ENCODE measurements around the gene VASH1. TPM values are rescaled to one million over a fixed set of nuclear protein-coding genes. Genes with fewer than 3 reads are reported as not detected.
A peak's percentile ranks its signal among the peaks of the same experiment; 100 is the strongest.

VASH1 gene
- polyA plus RNA-seq, 1 of the 3 experiments (the other 2 are of a cell fraction) = 4.9 TPM

DNA sequence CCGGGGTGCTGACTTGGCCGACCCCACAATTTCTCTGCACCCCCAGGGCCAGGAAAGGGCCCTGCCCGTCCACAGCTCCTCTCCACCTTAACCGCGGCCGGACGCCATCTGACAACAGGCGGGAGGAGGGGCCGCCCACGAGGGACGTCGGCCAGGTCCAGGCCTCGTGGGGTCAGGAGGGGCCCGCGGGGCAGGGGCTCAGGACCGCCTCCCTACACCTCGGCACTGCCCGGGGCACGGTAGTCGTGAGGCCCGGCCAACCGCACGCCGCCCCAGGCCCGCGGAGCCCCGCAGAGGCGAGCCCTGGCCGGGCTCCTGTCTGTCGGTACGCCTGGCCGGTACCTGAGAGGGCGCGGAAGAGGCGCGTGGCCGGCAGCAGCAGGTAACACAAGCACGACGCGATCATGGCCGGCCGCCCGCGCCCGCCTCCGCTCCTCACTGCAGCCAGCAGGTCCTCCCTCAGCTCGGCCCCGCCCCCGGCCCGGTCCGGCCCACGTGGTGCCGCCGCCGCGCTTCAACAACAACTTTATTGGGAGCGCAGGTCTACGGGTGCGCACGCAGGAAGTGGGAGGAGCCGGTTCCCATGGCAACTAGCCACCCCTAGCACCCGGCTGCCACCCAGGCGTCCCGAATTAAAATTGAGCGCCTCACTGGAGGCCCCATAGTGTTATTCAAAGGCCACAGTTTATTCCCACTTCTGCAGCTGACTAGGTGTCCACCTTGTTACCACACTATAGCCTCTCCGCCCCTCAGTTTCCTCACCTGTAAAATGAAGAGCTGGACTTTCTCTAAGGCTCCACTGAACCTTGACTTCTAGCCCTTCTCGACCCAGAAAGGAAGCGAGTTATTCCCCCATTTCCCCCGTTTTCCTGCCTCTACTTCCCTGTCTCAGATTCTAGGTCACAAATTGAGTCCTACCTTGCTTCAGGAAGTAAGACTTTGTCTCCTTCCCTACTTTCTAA lies 51.4 kb downstream of the VASH1 start, which contains the start of gene ANGEL1 (continued):
- TF ChIP-seq, protein P1, sequence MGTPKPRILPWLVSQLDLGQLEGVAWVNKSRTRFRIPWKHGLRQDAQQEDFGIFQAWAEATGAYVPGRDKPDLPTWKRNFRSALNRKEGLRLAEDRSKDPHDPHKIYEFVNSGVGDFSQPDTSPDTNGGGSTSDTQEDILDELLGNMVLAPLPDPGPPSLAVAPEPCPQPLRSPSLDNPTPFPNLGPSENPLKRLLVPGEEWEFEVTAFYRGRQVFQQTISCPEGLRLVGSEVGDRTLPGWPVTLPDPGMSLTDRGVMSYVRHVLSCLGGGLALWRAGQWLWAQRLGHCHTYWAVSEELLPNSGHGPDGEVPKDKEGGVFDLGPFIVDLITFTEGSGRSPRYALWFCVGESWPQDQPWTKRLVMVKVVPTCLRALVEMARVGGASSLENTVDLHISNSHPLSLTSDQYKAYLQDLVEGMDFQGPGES (IDR thresholded peaks at IDR 0.05; ENCODE audit: low read depth, low read length) = no peak
- TF ChIP-seq RCOR1 (IDR thresholded peaks at IDR 0.05; ENCODE audit: low read length) (no peak), RFX5 (IDR thresholded peaks at IDR 0.05; ENCODE audit: low read length) (peak; percentile 61; the same call in 1 of the 2 replicates), FOXJ3 (CRISPR knock-in tag; IDR thresholded peaks at IDR 0.05) (no peak), MXI1 (IDR thresholded peaks at IDR 0.05; ENCODE audit: low read depth, low read length) (peak; percentile 98), POLR2AphosphoS5 (IDR thresholded peaks at IDR 0.05; ENCODE audit: low read depth, low read length) (peak; percentile 36; the same call in 1 of the 2 replicates), MEF2A (IDR thresholded peaks at IDR 0.05; ENCODE audit: borderline replicate concordance, low read depth) (no peak), GATA2 (CRISPR knock-in tag; IDR thresholded peaks at IDR 0.05) (no peak), FOSL2 (IDR thresholded peaks at IDR 0.05; ENCODE audit: borderline replicate concordance, low read depth) (no peak), NRF1 (IDR thresholded peaks at IDR 0.05; ENCODE audit: low read depth, low read length) (peak; percentile 71), NFIC (IDR thresholded peaks at IDR 0.05; ENCODE audit: borderline replicate concordance) (peak; percentile 22; the same call in 1 of the 2 replicates), RXRA (IDR thresholded peaks at IDR 0.05; ENCODE audit: borderline replicate concordance, low read depth) (no peak), JUND (IDR thresholded peaks at IDR 0.05) (no peak), RAD21 (IDR thresholded peaks at IDR 0.05; ENCODE audit: low read length) (no peak), GABPA (IDR thresholded peaks at IDR 0.05; ENCODE audit: low read depth) (no peak), SIN3A (IDR thresholded peaks at IDR 0.05; ENCODE audit: borderline replicate concordance, low read depth, low read length) (peak; percentile 75; the same call in 1 of the 2 replicates), EZH2phosphoT487 (IDR thresholded peaks at IDR 0.05; ENCODE audit: borderline replicate concordance, low read depth) (no peak), CHD2 (IDR thresholded peaks at IDR 0.05; ENCODE audit: low read length, partially characterized antibody) (peak; percentile 83)
- TF ChIP-seq, protein P2, sequence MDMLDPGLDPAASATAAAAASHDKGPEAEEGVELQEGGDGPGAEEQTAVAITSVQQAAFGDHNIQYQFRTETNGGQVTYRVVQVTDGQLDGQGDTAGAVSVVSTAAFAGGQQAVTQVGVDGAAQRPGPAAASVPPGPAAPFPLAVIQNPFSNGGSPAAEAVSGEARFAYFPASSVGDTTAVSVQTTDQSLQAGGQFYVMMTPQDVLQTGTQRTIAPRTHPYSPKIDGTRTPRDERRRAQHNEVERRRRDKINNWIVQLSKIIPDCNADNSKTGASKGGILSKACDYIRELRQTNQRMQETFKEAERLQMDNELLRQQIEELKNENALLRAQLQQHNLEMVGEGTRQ (IDR thresholded peaks at IDR 0.05; ENCODE audit: borderline replicate concordance, low read depth, low read length) = peak; percentile 87
- TF ChIP-seq, protein P3, sequence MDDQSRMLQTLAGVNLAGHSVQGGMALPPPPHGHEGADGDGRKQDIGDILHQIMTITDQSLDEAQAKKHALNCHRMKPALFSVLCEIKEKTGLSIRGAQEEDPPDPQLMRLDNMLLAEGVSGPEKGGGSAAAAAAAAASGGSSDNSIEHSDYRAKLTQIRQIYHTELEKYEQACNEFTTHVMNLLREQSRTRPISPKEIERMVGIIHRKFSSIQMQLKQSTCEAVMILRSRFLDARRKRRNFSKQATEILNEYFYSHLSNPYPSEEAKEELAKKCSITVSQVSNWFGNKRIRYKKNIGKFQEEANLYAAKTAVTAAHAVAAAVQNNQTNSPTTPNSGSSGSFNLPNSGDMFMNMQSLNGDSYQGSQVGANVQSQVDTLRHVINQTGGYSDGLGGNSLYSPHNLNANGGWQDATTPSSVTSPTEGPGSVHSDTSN (IDR thresholded peaks at IDR 0.05) = no peak
- TF ChIP-seq, protein P4, sequence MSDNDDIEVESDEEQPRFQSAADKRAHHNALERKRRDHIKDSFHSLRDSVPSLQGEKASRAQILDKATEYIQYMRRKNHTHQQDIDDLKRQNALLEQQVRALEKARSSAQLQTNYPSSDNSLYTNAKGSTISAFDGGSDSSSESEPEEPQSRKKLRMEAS (IDR thresholded peaks at IDR 0.05; ENCODE audit: low read depth) = peak; percentile 97
- TF ChIP-seq, protein P5, sequence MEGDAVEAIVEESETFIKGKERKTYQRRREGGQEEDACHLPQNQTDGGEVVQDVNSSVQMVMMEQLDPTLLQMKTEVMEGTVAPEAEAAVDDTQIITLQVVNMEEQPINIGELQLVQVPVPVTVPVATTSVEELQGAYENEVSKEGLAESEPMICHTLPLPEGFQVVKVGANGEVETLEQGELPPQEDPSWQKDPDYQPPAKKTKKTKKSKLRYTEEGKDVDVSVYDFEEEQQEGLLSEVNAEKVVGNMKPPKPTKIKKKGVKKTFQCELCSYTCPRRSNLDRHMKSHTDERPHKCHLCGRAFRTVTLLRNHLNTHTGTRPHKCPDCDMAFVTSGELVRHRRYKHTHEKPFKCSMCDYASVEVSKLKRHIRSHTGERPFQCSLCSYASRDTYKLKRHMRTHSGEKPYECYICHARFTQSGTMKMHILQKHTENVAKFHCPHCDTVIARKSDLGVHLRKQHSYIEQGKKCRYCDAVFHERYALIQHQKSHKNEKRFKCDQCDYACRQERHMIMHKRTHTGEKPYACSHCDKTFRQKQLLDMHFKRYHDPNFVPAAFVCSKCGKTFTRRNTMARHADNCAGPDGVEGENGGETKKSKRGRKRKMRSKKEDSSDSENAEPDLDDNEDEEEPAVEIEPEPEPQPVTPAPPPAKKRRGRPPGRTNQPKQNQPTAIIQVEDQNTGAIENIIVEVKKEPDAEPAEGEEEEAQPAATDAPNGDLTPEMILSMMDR (IDR thresholded peaks at IDR 0.05) = no peak
- TF ChIP-seq, protein P6, sequence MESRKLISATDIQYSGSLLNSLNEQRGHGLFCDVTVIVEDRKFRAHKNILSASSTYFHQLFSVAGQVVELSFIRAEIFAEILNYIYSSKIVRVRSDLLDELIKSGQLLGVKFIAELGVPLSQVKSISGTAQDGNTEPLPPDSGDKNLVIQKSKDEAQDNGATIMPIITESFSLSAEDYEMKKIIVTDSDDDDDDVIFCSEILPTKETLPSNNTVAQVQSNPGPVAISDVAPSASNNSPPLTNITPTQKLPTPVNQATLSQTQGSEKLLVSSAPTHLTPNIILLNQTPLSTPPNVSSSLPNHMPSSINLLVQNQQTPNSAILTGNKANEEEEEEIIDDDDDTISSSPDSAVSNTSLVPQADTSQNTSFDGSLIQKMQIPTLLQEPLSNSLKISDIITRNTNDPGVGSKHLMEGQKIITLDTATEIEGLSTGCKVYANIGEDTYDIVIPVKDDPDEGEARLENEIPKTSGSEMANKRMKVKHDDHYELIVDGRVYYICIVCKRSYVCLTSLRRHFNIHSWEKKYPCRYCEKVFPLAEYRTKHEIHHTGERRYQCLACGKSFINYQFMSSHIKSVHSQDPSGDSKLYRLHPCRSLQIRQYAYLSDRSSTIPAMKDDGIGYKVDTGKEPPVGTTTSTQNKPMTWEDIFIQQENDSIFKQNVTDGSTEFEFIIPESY (IDR thresholded peaks at IDR 0.05; ENCODE audit: borderline replicate concordance, low read depth) = no peak

All from SK-N-SH (cell line).